Kidney tubule cell (primary cell): ENCODE results near the gene MED27.

ENCODE experiments used
- DNase-seq: peaks from one replicate; pipeline ENCODE4 v3.0.0-alpha.2; 2018; ENCODE audit warnings: low spot score

Gene MED27

DNA sequence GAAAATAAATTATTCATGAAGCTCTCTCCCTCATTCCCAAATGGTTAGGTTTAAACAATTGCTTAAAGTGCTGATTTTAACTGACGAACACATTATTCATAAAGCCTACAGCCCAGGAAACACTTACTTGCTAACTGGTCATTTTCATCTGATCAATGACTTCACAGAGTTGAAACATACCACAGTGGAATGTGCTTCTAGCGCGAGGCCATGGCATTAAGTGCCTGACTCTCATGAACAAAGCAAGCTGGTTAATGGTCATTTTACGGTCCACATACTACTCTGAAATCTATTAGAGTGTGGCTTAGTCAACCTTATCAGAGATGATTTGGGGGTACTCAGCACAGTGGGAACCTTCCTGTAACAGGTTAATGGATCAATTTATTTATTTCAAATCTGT, 114.6 kb downstream of the MED27 start:
- peak; percentile 55 for DNase-seq

DNA sequence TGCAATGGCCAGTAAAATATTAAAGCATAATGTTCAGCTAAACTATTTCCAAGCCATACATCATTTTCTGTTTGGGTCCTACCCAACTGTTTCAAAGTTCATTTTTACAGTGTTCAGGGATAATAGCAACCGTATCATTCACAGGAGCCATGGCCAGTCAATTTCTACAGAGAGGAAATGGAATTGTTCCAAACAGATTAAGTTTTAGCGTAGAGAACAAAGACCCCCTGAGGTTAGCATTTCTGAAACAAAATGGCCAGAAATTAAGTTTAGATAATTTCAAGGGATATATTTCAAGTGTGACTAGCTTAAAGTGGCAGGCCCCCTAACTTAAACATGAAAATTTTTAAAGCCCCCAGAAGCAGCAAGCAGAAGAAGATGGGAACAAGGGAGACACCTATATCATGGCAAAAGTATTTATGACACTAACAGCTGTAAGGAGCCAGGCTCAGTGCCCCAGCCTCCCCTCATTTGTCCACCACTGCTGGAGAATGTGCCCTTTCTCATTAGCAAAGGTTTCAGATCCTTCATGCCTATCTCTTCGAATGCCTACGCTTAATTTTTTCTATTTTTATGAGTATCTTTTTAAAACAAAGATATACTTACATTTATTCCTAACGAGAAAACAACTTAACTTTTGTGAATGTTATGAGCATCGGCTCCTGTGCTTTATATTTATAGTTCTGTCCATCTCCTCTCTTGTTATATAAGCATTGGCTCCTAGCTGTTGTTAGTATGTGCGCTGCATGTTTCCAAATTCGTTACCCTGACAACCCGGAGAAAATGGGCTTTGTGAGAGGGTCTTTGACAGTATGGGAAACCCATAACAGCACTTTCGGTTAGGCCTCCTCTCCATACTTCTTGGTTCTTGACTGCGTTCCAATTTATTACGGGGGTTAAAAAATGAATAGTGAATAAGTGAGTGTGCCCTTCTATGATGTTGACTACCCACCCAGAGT, 116.3 kb downstream of the MED27 start:
- no peak for DNase-seq

DNA sequence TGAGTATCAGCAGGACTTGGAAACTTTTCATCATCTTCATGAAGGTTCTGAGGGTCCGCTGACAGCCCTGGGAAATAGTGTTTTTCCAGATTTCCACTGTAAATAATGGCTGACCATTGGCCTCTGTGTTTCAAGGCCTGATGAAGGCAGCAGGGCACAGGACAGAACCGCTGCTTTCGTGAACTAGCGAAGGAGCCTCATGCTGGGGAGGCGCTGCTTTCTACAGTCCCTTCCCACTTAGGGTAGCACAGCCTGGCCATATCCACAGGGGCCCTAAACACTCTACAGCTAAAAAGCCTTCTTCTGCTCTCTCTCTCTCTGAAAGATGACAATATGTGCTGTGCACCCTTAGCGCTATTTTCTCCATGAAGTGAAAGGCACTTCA, 118.2 kb downstream of the MED27 start:
- no peak for DNase-seq

DNA sequence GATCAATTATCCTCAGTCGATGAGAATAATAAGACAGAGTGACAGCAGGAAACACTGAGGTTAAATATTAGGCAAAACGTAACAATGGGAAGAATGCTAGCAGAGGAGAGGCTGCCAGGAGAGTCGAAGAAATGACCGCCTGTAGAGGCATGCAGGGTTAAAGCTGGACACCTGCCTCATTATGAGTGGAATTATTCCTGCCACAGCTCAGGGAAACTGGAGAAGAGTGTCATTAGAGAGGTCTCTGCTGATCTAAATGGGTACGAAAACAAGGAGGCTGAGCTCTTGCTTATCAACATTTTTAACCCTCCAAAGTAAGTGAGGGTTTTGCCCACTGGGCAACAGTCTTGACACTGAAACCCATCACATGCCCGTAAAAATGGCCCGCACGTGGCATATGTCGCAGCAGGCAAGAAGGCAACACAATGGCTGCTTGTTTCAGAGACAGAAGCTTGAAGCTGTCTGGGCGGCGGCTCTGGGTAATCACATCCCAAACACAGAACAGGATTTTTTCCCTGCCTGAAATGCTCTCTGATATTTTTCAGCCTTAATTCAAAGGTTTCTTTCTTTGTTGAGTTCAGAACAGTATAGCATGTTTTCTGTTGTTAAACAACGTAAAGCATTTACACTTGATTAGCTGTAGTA, 118.7 kb downstream of the MED27 start:
- peak; percentile 62 for DNase-seq

DNA sequence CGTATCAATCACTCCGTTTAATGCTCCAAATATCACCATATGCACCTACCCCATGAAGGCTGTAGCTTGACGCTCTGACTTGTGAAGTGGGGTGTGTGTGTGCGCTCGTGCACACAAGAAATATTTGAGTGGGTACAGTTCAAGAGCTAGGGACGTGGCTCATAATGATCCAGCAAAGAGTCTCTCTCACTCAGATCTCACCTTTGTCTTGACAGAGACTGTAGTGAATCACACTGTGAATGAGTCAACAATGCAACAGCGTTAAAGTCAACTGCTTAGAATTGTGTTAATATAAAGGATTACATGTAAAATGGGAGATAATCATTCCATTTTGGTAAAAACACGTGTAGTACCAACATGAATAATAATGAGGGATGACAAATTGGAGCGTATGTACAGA, 119.4 kb downstream of the MED27 start:
- peak; percentile 57 for DNase-seq

DNA sequence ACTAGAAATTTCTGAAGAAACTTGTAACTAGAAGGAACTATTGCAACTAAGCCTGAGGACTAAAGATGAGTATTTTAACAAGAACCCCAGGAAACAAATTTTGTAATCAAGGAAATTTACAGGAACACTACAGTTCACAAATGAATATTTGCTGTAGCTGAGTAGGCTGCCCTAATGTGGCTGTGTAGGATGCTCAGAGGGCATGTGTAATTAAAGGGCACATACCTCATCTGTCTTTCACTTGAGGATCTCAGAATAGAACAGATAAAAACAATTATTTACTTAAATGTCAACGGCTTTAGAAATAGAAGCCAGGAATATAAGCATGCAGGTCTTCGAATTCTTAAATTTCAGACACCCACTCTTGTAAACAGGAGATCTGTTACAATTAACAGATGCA, 119.8 kb downstream of the MED27 start:
- DNase-seq, result no peak

DNA sequence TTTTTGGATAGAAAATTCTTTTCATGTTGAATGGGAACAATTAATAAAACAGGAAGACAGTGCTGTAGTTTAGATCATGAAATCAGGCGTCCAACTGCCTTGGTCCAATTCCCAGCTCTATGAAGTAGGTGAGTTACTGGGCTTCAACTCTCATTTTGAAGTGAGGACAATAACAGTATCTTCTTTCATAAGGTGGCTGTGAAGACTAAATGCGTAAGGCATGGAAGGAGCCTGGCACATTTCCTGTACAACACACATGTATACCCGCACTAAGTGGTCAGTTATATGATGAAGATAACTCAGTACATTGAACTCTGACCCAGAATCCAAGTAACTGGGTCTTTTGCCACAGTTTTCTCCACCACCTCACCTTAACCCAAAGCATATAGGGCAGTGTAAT, 120.6 kb downstream of the MED27 start:
- DNase-seq, result no peak

DNA sequence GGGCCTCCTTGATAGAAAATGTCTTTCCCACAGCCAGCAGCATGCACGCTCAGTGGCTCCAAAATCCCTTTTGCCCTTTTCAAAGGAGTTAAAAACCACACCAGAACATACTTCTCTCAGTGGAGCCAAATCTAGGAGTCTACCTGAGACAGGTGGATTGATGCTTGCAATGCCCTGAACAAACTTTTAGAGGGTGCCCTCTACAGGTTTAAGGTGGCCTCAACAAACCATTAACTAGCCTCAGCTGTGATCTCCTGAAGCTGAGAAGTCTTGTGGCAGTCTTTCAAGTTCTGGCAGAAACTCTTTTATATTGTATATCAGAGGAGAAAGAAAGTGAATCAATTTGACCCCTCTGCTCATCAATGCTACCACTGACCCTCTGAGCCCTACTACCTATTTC, 125.4 kb downstream of the MED27 start:
- peak; percentile 11 for DNase-seq

DNA sequence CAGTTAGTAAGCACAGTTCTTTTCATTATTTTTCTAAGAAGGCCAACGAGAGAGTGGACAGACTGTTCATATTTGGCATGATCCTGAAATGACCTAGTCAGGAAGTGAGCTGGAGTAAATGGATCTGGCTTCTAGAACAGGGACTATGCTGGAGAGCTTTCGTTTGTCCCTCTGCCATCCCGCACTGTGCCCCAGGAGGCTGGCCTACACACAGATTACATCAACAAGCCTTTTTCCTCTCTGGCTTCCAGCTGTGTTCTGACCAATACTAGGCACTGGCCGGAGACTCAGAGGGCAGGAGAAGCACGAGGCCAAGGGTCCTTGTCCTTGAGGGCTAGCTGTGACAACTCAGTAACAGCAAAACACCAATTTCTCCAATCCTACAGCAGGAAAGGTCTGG, 127.8 kb downstream of the MED27 start:
- no peak for DNase-seq

DNA sequence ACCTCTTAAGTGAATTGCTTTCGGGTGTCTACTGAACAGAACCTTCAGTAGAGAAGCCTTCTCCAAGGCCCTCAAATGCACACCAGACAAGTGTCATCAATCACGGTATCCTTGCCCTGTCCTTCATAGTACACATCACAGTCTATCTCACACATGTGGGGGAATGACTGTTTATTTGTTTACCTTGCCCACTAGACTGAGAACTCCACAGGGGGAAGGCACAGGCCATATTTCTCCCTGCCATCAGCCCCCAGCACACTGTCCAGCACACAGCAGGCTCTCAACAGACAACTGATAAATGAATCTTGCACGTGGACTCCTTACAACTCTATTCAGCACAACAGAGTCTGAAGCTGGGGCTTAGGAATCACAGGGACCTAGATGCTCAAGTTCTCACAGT, 128.5 kb downstream of the MED27 start:
- no peak for DNase-seq

DNA sequence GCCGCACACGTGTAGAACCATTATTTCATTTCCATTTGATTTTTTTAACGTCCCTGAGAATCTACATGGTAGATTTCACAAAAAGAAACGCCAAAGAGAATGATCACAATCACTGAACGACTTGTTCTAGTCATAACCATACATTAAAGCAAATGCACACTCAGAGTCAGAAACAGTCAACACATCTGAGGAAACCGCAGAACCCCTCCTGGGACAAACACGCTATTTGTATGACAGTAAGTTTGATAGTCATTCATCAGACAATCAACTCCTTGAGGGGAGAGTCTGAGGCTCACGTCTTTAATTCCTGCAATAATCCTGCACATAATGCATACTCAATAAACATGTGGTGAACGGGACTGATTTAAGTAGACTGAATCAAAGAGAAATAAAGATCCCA, 129.2 kb downstream of the MED27 start:
- DNase-seq, result no peak

DNA sequence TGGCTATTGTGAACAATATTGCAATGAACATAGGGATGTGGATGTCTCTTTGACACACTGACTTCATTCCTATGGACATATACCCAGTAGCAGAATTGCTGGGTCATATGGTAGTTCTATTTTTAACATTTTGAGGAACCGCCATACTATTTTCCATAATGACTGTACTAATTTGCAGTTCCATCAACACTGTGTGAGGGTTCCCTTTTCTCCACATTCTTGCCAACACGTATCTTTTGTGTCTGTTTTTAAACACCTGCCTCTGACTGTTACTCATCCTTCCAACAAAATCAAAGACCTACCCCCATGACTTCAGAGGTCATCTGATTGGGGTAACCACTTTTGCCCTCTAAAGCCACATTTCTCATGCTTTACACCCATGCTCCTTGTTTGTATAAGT, 133.5 kb downstream of the MED27 start:
- DNase-seq, result no peak

DNA sequence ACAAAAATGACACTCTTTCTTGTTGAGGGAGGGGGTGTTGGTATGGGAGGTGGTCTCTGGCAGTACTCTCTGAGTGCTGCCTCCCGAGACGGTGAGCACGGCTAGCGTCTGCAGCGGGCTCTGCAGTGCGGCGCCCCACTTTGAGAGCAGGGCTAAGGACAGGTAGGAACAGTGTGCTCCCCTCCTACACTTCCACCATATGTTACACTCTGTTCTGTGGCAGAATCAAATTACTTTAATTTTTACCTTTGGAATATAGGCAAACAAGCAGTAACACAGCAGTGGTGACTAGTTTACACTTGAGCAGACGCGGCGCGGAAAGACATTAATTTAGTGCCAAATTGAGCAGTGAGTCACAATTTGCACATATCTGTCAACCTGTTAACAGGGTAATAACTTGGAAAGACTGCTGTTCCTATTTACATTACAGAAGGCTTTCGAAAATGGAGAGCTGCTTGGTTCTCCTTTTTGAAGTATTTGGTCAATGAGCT, 136.3 kb downstream of the MED27 start:
- no peak for DNase-seq

DNA sequence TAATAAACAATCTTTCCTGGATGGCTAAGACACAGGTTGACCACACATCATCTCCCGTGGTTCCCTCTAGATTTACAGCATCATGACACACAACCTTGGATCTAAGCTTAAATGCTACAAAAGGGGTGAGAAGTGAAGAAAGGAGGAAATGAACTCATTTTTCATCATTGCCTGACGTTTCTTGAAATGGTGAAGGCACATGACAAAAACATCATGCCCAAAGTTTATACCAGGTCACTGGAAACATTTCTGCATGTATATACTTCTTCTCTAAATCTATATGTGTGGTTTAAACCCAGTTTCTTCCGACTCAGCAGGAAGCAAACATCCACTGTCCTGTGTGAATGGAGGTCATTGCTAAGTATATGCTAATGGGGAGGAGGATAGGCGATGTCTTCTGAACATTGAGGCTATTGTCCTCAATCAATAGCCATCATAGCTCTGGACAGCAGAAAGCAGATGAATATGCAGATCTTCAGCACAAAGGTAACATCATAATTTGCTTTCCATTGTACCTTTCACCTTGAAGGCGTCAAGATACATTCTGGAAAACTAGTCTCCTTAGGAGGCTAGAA, 137.4 kb downstream of the MED27 start:
- DNase-seq, result peak; percentile 11

DNA sequence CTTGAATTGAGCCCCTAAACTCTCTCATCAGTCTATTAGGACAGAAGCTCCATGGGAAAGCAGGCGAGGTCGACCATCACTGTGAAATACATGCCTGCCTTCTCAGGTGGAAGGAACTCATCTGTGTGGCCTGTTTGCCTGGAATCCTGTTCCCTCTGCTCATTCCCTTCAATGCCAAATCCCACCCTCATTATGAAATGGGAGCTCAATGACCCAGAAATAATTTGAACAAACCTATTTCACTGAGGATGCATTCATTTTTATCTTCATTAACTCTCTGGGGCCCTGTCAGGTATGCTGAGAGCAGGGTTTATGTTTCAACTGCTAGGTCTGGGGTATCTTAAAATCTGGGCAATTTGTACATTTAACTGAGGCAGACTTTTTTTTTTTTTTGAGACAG, 142.2 kb downstream of the MED27 start:
- DNase-seq, result no peak

DNA sequence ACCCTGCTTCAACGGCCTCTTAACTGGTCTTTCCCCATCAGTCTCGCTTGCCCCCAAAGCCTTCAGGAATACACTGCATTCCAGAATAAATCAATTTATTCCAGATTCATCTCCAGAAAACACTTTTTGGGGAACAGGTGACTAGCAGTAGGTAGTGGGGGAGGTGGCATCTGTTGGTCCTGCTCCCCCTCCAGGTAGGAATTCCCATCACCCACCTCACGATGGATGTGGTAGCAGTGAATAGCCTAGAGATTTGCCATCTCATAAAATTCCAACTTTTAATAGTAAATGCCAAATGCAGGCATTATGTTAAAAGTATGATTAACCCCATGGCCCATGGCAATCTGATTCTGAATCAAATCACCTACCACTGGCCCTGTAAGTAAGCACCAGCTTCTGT, 142.7 kb downstream of the MED27 start:
- DNase-seq, result no peak

DNA sequence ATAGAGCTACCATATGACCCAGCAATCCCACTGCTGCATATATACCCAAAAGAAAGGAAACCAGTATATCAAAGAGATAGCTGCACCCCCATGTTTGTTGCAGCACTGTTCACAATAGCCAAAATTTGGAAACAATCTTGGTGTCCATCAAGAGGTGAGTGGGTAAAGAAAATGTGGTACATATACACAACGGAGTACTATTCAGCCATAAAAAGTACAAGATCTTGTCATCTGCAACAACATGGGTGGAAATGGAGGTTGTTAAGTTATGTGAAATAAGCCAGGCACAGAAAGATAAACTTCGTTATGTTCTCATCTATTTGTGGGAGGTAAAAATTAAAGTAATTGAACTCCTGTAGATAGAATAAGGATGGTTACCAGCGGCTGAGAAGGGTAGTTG, 145.0 kb downstream of the MED27 start:
- no peak for DNase-seq

DNA sequence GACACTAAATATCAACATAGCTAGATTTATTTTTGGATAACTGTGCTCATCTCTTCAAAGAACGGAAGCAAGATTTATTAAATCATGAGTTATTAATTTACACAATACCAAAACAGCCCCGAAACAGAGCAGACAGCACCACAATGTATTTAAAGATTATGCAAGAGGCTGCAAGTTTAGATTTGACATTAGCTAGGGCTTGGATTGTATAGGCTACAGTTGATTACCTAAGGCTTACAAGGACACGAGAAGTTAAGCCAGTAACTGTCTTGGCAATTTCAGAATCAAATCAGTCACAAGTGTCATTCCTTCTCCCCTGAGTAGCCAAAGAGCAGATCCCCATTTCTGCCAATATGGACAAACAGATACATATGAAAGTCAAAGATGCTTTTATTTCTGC, 152.6 kb downstream of the MED27 start:
- DNase-seq, result no peak

DNA sequence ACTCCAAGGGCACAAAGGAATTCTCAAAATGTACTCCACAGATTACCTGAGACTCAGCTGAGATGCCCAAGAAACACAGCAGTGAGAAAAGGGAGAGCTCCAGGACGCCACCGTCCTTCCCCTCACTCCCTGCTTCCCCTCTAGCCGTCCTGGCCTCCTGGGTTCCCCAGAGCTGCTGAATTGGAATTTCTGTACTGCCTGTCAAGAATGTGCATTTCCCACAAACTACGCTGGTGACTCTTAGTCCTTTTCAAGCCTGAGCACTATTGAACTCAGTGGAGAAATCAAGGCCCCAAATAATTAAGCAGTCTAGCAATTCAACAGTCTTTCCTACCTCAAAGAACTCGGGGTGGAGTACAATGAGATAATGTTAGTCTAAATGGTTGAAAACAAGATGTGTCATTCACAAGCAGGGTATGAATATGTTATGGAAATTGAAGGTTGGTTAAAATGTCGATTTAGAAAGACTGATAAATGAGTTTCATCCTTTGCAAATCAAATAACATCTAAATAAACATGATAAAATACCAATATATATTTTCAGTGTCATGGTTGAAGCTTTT, 153.2 kb downstream of the MED27 start:
- no peak for DNase-seq

DNA sequence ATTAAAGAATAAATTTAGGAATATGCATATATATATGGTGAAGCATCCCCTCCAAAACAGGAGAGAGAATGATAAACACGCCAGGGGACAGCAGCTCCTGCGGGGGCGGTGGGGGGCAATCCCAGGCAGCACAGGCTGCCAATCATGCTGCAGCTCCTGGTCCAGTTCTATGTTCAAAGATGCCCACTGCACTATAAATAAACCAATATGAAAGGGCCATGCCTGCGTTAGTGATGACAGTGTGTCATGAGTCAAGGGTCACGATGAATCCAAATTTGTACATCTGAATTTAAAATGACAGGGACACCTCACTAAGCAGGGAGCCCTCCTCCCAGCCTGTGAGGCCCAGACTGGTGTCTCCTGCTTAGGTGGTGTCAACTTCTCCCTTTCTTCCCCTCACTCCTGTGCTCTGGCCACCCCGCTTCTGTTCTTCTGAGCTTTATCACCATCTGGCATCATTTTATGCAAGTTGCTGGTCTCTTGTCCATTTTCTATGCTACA, 153.9 kb downstream of the MED27 start:
- no peak for DNase-seq

DNA sequence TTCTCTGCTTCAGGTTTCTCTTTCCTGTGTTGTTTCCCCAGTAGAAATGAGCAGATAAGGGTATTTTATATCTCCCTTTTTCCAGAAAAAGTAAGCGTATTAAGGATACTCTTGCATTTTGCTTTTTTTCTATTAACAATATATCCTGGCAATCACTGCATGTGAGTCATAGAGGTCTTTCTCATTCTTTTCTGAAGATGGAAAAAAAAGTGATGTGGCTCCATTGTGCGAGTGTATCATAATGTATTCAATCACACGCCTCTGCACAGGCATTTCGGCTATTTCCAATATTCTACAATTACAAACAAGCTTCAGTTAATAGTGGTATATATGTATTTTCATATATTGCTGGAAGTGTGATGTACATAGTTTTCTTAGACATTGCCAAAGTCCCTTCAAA, 155.9 kb downstream of the MED27 start:
- no peak for DNase-seq

DNA sequence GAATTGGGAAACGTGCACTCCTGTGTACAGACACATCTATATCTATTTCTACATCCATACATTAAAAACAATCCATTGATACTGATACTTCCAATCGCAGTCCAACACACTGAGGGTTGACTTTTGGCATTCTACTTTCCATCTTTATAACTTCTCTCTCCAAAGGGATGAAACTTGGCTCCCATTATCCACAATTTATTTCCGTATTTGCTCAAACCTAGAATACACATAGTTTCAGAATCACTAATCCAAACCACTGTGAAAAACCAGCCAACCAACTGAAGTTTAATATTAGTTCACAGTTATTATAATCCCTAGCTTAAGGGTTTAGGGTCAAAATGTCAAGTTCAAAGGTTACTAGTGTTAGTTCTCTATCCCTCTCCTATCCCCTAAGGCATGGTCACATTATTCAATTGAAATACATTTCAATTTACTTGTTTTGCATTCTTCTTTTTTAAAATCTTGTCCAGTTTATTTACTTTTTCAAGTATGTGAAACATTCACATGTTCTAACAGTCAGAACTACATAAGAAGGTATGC, 156.5 kb downstream of the MED27 start:
- DNase-seq, result no peak
